SK-MEL-5 (cell line): ENCODE measurements around the gene SERPIND1. TPM values are rescaled to one million over a fixed set of nuclear protein-coding genes. Genes with fewer than 3 reads are reported as not detected.

Experiments used
- DNase-seq: peaks from one replicate; pipeline ENCODE4 v3.0.0-alpha.2; 2016; ENCODE audit warnings: low read depth, low spot score
- in situ Hi-C: cut with HindIII; loops from 2 replicates; pipeline ENCODE4 v1.10.0; 2016; ENCODE audit warnings: low sequenced_read_pairs, high pct_unique_total_duplicates, low pct_unique_long_range_greater_than_20kb
- total RNA-seq: library from RNA; depleted of rRNA; stranded (reverse); fragments of >200 nt; shearing (Covaris generic); gene quantifications from 2 replicates; pipeline ENCODE4 v1.2.3, GENCODE V29; 2014

SERPIND1 gene
- total RNA-seq, 1 experiment from 2014 or later = 0.34 TPM

DNA sequence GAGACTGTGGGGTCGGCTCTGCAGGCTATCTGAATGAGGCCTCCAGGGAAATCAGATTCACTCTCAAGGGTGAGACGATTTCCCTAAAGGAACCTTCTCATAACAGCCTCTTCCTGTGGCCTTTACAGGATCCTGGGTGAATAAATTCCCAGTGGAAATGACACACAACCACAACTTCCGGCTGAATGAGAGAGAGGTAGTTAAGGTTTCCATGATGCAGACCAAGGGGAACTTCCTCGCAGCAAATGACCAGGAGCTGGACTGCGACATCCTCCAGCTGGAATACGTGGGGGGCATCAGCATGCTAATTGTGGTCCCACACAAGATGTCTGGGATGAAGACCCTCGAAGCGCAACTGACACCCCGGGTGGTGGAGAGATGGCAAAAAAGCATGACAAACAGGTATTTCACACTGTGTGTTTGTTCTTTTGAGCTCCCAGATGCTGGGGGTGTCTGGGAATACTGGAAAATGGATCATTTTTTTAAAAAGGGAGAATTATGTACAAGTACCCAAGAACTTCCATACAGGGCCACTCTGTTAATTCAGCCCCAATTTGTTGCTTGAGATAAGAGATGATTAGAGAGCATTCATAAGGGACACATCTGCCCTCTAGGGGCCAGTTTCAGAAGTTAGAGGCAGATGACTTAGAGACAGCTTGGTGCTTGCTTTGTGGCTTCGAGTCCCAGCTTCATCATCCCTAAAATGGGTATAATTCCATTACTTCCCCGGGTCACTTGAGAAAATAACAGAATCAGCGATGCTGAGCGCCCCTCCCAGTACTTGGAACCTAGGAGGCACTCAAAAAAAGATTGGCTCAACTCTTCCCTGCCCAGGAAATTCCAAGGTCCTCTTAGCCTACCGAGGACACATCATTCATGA is 10.2 kb downstream of the SERPIND1 start:
- in situ Hi-C loops = no loop called here
- DNase-seq = peak; percentile 84

DNA sequence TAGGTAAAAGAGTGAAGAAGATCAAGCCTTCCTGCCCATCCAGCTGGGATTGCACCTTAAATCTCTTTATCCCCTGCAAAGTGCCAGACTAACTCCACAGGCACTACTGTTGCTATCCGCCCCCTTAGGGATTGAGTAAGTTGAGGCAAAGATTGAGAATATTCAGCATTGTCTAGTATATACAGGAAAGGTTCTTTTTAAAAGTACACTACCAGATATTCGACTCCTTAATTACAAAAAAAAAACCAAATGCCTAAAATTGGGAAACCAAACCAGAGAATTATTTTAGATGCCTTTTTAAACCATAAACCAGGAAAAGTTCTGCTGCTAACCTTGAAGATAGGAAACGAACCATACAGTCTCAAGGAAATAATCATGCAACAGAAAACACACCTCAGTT is 11.5 kb downstream of the SERPIND1 start:
- in situ Hi-C loops = no loop called here
- DNase-seq = no peak

DNA sequence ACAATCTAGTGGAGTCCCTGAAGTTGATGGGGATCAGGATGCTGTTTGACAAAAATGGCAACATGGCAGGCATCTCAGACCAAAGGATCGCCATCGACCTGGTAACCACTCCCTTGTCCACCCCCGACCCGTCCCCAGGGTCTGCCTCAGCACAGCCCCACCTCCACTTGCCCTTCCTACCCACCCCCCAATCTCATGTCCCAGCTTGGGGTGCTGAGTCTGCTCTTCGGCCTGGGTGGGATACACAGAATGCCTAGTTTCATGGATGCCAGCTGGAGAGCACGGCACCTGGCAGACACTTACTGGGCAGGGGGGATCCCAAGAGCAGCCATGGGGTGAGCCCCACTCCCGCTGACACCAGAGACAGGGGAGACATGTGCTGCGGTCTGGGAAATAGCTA is 12.1 kb downstream of the SERPIND1 start:
- no peak for DNase-seq
- in situ Hi-C loops = no loop called here

DNA sequence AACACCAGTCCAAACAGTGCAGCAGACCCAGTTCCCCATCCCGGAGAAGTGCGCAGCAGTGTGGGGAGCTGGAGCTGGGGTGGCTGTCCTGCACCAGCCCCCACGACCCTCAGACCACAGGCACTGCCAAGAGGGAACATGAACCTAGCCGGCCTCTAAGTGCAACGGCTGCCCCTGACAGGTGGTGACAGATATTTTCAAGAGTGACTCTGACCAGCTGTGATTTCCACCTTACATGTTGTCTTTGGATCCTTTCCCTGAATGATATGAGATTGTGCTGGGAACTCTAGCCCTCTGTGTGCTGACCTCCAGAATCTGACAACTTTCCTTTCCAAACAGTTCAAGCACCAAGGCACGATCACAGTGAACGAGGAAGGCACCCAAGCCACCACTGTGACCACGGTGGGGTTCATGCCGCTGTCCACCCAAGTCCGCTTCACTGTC is 12.6 kb downstream of the SERPIND1 start:
- DNase-seq = no peak
- in situ Hi-C loops = no loop called here

DNA sequence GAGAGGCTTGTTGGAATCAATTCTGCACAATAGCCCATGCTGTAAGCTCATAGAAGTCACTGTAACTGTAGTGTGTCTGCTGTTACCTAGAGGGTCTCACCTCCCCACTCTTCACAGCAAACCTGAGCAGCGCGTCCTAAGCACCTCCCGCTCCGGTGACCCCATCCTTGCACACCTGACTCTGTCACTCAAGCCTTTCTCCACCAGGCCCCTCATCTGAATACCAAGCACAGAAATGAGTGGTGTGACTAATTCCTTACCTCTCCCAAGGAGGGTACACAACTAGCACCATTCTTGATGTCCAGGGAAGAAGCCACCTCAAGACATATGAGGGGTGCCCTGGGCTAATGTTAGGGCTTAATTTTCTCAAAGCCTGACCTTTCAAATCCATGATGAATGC is 13.3 kb downstream of the SERPIND1 start:
- no peak for DNase-seq
- in situ Hi-C loops = no loop called here

DNA sequence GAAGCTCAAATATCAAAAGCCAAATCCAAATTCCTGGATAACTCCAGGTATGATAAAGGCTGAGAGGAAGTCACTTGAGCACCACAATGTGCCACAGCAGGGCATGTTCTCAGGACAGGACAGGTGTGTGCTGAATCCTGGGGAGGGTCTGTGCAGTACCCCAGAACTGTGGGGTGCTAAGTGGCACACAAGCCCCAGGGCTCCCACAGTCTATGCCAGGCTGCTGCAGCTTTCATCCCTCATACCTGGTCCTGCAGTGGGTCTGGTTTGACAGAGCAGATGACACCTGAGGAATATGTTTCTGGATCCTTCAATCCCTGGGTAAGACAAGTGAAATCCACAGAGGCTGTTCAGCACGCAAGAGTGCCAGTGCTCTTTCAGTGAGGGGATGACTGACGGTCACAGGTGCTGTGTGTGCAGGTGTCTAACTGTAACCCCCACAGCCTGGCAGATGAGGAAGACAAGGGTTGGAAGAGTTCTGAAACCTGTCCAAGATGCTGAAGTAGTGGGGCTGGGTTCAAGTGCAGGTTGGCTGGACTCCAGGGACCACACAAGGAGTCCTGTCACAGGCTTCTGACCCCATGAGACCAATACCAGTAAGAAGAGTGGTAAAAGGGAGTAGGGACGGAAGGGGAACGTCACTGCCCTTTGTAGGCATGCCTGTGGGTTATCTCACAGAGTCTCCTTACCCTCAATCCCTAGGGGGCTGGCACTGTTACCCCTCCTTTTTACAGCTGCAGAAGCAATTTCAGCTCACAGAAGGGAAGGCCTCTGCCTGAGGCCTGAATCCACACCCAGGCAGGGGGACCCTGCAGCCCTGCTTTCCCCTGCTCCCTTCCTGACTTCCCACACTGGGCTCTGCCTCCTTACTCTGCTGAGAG is 14.1 kb downstream of the SERPIND1 start:
- DNase-seq = no peak
- in situ Hi-C loops = no loop called here

DNA sequence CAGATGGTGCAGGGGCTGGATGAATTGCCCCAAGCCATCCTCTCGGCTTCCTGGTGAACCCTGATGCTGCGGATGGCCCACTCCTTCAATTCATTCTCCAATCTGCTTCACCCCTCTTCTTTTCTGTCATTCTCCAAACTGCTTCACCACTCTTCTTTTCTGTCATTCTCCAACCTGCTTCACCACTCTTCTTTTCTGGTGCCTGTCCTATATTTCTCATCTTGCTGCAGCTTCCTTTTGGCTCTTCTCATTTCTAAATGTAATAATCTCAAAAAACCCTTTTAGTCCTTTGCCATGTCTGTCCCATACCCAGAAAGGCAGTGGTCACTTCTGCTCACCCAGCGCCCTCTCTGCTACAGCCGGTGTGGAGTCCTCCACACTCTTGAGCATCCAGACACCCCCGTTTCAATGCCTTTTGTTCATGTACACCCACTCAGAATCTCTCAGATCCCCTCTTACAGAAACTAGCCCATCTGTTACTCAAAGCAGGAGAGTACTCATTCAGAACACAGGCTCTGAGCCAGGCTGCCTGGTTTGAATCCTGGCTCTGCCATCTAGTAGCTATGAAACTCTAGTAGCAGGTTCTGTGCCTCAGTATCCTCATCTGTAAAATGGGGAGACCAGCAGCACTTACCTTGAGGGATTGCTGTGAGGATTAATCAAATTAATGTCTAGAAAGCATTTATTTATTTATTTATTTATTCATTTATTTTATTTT is 14.9 kb downstream of the SERPIND1 start:
- in situ Hi-C loops = no loop called here
- no peak for DNase-seq

DNA sequence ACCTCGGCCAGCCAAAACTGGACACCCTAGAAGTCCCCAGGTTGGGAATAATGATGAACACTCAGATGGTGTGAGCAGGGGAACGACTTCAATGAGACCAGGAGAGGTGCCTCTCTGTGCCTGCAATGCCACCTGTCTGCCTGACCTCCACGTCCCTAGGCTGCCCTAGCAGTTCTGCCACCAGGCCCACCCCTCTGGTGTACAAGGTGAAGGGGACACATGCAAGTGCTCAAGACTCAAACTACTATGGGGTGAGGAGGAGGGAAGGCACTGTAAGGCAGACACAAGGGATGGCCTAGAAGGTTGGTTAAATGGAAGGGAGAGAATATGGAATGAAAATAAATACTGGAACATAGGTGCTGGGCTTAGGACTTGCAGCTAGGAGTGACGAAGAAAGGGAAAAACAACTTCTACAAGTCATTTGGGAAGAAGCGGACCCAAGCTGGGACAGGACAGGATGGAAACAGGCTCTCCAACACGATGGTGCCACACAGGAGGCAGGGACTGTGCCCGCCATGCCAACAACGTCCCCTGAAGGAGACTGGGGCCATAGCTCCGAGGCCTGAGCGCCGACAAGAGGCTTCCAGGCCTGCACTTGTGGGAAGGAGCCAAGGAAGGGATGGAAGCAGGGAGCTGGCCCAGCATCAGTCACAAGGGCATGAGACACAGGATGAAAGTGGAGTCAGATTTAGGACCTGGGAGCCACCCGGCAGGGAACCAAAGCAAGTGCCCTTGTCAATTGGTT is 18.5 kb downstream of the SERPIND1 start:
- in situ Hi-C loops = no loop called here
- DNase-seq = no peak

DNA sequence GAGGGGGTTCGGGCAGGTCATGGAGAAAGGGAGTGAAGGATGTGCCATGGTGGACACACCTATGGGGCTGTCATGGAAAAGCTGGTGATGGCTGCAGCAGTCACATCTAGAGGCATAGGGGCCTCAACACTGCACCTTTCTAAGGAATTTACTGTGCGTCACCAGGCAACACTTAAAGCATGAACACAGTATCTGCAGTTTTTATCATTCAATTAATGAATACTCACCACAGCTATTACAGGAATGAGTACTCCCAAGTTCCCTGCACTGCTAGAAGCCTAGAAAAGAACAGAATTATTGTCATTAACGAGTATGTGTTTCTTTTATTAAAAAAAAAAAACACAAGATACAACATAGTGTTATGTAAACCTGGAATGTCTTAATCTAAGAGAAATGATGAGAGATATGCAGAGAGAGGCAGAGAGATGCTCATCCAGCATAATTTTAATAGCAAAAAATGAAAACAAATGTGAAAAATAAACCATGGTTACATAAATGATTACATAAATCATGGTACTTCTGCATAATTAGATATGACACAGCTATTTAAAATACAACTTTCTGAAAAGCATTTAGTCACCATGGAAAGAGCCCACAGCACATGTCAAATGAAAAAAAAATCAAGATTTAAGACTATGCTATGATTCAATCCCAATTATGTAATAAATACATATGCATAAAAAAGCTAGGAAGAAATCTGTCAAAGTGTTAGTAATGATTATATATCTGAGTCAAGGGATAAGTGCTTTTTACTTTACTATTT is 19.2 kb downstream of the SERPIND1 start:
- in situ Hi-C loops = no loop called here
- DNase-seq = no peak

DNA sequence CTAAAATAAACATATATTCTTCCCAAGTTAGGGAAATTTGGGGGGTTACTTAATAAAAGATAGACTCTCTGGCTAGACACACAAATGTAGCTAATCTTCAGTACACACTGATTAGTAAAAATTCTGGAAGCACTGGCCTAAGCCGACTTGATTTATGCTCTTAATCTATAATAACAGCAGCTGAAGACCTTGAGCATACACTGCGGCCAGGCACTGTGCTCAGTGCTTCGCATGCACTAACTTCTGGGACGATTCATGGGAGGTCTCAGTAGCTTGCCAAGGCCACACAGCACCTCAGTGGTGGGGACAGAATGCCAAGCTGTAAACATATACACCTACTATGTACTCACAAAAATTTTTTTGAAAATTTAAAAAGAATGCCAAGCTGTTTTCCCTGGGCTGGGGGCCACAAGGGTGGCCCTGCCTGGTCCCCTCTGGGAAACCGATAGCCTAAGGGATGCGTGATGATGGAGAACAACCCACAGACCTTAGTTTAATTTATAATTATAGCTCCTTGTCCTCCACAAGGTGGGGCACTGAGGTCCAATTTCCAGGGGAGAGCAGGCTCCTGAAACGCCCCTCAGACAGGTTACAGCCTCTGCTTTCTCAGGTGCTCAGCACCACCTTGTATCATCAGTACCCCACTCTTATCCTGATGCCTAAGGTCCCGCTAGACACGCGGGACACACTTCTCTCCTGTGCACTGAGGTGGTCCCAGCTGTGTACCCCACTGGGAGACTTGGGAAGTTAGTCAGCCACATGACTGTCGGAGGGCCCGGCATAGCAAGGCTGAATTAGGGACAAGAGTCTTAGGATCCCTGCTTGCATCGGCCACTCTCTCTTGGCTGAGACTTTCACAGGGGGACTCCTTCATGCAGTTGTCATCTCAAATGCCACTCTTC is 20.1 kb downstream of the SERPIND1 start:
- in situ Hi-C loops = no loop called here
- no peak for DNase-seq

DNA sequence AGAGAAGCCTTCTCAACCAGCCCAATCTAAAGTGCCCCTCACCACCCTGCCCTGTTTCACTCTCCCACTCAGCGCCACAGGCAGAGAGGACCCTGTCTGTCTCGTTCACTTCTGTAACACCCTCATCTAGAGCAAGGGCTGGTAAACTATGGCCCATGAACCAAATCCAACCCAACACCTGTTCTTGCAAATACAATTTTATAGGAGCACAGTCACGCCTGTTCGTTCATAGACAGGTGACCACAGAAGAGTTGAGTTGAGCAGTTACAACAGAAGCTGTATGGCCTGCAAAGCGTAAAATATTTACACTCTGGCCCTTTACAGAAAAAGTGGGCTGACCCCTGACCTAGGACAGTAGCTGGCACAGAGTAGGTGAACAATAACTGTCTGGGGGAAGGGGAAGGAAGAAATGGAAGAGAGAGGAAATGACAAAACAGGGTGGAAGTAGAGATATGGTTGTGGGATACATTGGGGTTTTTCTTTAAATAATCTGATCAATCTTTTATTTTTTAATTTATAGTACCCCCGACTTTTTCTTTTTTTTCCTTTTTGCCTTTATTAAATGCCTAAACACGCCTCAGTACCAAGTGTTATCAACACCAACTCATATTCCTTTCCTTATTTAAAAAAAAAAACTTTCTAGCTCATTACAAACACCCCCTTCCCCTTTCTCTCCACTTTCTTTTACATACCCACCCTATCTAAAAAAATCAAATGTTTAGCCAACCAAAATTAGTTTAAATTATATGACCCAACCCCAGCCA is 20.9 kb downstream of the SERPIND1 start:
- DNase-seq = no peak
- in situ Hi-C loops = no loop called here

DNA sequence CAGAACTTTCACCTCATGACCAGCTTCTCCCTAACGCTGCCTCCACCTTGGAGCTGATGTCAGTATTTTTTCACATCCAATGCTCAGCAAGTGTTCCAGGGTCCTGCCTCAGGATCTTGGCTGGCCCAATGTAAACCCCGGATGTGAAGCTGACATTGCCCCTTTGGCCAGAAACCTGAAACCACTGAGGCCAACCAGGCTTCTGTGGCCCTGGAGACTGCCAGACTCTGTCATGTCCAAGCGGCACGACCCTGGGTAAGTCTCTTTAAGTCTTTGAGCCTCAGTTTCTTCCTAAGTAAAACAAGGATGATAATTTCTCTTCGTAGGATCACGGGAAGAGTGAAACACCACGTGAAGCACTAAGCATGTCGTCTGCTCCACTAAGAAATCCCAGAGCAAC is 22.8 kb downstream of the SERPIND1 start:
- in situ Hi-C loops = no loop called here
- no peak for DNase-seq

DNA sequence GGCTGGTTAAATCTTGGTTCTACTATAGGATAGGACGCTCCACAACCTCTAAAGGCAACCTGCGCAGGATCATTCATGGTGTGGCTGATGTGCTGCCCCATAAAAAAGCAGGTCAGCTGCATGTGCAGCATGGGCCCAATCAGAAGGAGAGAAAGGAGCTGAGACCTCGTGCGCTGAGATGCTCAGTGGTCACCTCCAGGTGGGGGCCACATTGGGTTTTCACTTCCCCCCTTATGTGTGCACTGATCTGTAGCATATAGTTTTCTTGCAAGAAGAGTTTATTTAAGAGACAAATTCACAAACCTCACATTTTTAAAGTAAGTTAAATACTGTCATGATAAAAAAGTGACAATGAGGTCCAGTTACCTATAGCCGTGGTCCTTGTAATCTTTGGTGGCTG is 24.3 kb downstream of the SERPIND1 start:
- in situ Hi-C loops = no loop called here

DNA sequence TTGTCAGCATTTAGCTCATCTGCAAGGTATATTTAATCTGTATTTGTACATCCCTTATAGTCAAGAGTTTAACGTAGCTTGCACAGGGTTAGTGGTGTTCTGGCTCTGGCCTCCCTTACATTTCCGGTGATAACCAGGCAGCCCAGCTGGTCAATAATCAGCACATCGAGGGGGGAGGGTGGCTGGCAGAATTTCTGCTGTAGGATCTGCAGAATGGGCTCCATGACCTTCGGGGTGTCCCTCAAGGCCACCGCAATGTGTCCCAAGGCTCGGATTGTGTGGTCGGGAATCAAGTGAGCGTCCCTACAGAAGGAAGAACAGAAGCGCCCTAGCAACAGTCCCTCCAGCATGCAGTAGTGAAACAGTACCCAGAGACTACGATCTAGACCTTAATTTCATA is 25.1 kb downstream of the SERPIND1 start:
- in situ Hi-C loops = no loop called here
- no peak for DNase-seq

More for the DNA sequence above, 24.3 kb downstream of the SERPIND1 start:
- DNase-seq = no peak

DNA sequence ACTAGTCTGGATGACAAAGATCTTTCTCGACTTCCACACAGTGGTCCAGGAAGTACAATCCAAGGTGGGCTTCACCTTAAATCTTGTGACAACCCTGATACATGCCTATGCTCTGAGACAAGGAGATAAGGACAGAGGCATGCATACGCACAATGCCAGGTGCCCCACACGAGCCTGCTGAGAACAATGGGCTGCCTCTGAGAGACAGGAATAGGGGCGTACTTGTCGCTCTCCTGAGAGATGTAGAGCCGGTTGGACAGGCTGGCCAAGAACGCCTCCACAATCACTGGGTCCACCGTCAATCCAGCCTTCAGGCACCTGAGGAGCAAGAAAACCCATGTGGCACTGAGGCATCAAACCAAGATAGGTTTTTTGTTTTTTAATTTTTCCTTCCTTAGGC is 25.5 kb downstream of the SERPIND1 start:
- DNase-seq = no peak
- in situ Hi-C loops = no loop called here
